ENCODE measurements around the gene GPRIN3.

GRCh38 chr4:89293299-89293698 lies 14.3 kb downstream of the GPRIN3 start:
- TF ChIP-seq CEBPB (IDR thresholded peaks at IDR 0.05), result no peak
- no peak for TF ChIP-seq ZBTB7A (IDR thresholded peaks at IDR 0.05; ENCODE audit: low read depth)
- TF ChIP-seq RAD21 (IDR thresholded peaks at IDR 0.05; ENCODE audit: low read depth), result no peak
- TF ChIP-seq YY1 (IDR thresholded peaks at IDR 0.05; ENCODE audit: low read depth), result no peak
- TF ChIP-seq TAF1 (IDR thresholded peaks at IDR 0.05; ENCODE audit: low read depth), result no peak
- no peak for TF ChIP-seq USF1 (IDR thresholded peaks at IDR 0.05)
- TF ChIP-seq MAX (IDR thresholded peaks at IDR 0.05), result no peak

Data from Ishikawa (cell line).